GM19099 (cell line): ENCODE measurements around the gene BHLHA15.

Source experiments
- POLR2A ChIP-seq: IDR thresholded peaks from 3 replicates; pipeline ENCODE4 v1.6.1; 2011; ENCODE audit warnings: low read depth; ENCODE audit not compliant: insufficient read length; ENCODE audit errors: extremely low read depth

Gene BHLHA15

GRCh38 chr7:98211221-98211675 is at the start of gene BHLHA15:
Gene BHLHA15, plus strand, starts transcription at chr7:98211439. Its CDS starts 871 bp downstream, at chr7:98212310.
- no peak for TF ChIP-seq POLR2A

GRCh38 chr7:98162758-98163157 is 48.5 kb upstream of the BHLHA15 start:
- TF ChIP-seq POLR2A, result no peak

- no peak for TF ChIP-seq POLR2A
Measured at GRCh38 chr7:98163269-98163668, 48.0 kb upstream of the BHLHA15 start.

GRCh38 chr7:98163704-98164494 is 47.3 kb upstream of the BHLHA15 start:
- no peak for TF ChIP-seq POLR2A

GRCh38 chr7:98165827-98166667 is 45.2 kb upstream of the BHLHA15 start:
- no peak for TF ChIP-seq POLR2A

GRCh38 chr7:98166668-98166970 is 44.6 kb upstream of the BHLHA15 start:
- TF ChIP-seq POLR2A, result no peak

GRCh38 chr7:98167653-98168052 is 43.6 kb upstream of the BHLHA15 start:
- TF ChIP-seq POLR2A, result no peak

GRCh38 chr7:98168181-98168903 is 42.9 kb upstream of the BHLHA15 start:
- no peak for TF ChIP-seq POLR2A

GRCh38 chr7:98168904-98169621 is 42.2 kb upstream of the BHLHA15 start:
- no peak for TF ChIP-seq POLR2A

- TF ChIP-seq POLR2A, result no peak
Measured at GRCh38 chr7:98170966-98171365, 40.3 kb upstream of the BHLHA15 start.

GRCh38 chr7:98171449-98171848 is 39.8 kb upstream of the BHLHA15 start:
- TF ChIP-seq POLR2A, result no peak

GRCh38 chr7:98174334-98175259 is 36.6 kb upstream of the BHLHA15 start:
- no peak for TF ChIP-seq POLR2A

- TF ChIP-seq POLR2A, result no peak
Measured at GRCh38 chr7:98175260-98175940, 35.8 kb upstream of the BHLHA15 start.
